HepG2 (cell line): ENCODE data around the gene SMPD2. TPM values are rescaled to one million over a fixed set of nuclear protein-coding genes. Genes with fewer than 3 reads are reported as not detected.
A peak's percentile ranks its signal among the peaks of the same experiment; 100 is the strongest.

ENCODE experiments used
- ATAC-seq: fragments of 200-7000 bp; cut with Tn5 transposase; 3 replicates; pipeline ENCODE4 v1.9.1; 2020; ENCODE audit warnings: mild to moderate bottlenecking, moderate library complexity
- Bru-seq: library from RNA; stranded (reverse); fragments of 400-500 nt; gene quantifications from one replicate; lab custom pipeline; 2021; lab: Mats Ljungman, UMichigan
- BruChase-seq, 2 experiments: library from RNA; stranded (reverse); fragments of 400-500 nt; gene quantifications; one replicate each; lab custom pipeline; 2021; lab: Mats Ljungman, UMichigan
- BruUV-seq: library from RNA; stranded (reverse); fragments of 400-500 nt; replicated peaks from 2 replicates; lab custom pipeline; 2021; lab: Mats Ljungman, UMichigan
- CTCF ChIA-PET: fragments of 300-600 bp; formaldehyde crosslinking; extraction: SDS; loops from one replicate; lab custom pipeline; 2021; ENCODE audit warnings: low total read pairs, inconsistent platforms, low intra/inter-chr PET ratio; lab: Yijun Ruan, JAX
- POLR2A ChIA-PET: fragments of 350-600 bp; sonication (Branson Sonifier 250); formaldehyde crosslinking; loops from one replicate; lab custom pipeline; 2020; ENCODE audit warnings: antibody characterized with exemption, inconsistent platforms; lab: Yijun Ruan, JAX
- DNase-seq: peaks from one replicate; pipeline ENCODE4 v3.0.0-alpha.2; 2015; ENCODE audit warnings: low spot score
- FAIRE-seq: peaks from 3 replicates; lab custom pipeline; 2011; peaks lifted over from hg19 to GRCh38; lab: Jason Lieb, UNC
- H2AFZ ChIP-seq: one replicate; pipeline ENCODE4 v1.6.1; 2011; ENCODE audit warnings: low read length, inconsistent platforms
- H3K27ac ChIP-seq: fragments of 300-600 bp; 3 replicates; pipeline ENCODE4 v1.8.0; 2011; ENCODE audit warnings: mixed run types, mild to moderate bottlenecking, mixed read lengths, low read length, inconsistent platforms; ENCODE audit not compliant: insufficient read depth; ENCODE audit errors: extremely low read length
- H3K27me3 ChIP-seq, 2 experiments: fragments of 200-600 bp in 1 of 2; 2 replicates in 1 of 2; 3 replicates in 1 of 2; pipeline versions ENCODE4 v1.6.0 to v1.8.0; 2011; ENCODE audit warnings: low read length in 2 of 2, mild to moderate bottlenecking in 2 of 2, moderate library complexity in 2 of 2, inconsistent platforms in 1 of 2; ENCODE audit not compliant: insufficient read depth in 2 of 2, control insufficient read depth in 1 of 2
- H3K36me3 ChIP-seq, 2 experiments: fragments of 200-600 bp in 1 of 2; replicated peaks in 1 of 2; 2 replicates in 1 of 2; 3 replicates in 1 of 2; pipeline versions ENCODE4 v1.5.1 to v1.8.0; 2011; ENCODE audit warnings: low read length in 2 of 2, inconsistent platforms in 1 of 2; ENCODE audit not compliant: insufficient read depth in 2 of 2, control insufficient read depth in 1 of 2
- H3K4me1 ChIP-seq: 2 replicates; pipeline ENCODE4 v1.5.1; 2012; ENCODE audit warnings: low read length, inconsistent platforms; ENCODE audit not compliant: insufficient read depth
- H3K4me2 ChIP-seq: 2 replicates; pipeline ENCODE4 v1.6.0; 2011; ENCODE audit warnings: low read depth, low read length, inconsistent platforms
- H3K4me3 ChIP-seq, 3 experiments: fragments of 200-600 bp in 1 of 3; sonication (generic), shearing (Covaris generic) in 1 of 3; replicated peaks in 1 of 3; 2 replicates each; pipeline ENCODE4 v1.5.1; 2011 to 2016; ENCODE audit warnings: low read length in 3 of 3, inconsistent platforms in 2 of 3, low read depth in 2 of 3, mild to moderate bottlenecking in 2 of 3, control low read depth in 1 of 3, mixed read lengths in 1 of 3; ENCODE audit not compliant: insufficient read depth in 1 of 3
- H3K79me2 ChIP-seq: one replicate; pipeline ENCODE4 v1.6.1; 2011; ENCODE audit warnings: low read length, inconsistent platforms; ENCODE audit not compliant: insufficient read depth
- H3K9ac ChIP-seq: 2 replicates; pipeline ENCODE4 v1.6.0; 2011; ENCODE audit warnings: mild to moderate bottlenecking, low read depth, low read length, inconsistent platforms; ENCODE audit not compliant: insufficient read depth
- H3K9me3 ChIP-seq: 2 replicates; pipeline ENCODE4 v1.5.1; 2012; ENCODE audit warnings: mild to moderate bottlenecking, low read length
- H4K20me1 ChIP-seq: 2 replicates; pipeline ENCODE4 v1.6.0; 2011; ENCODE audit warnings: inconsistent platforms, mild to moderate bottlenecking, low read length, moderate library complexity; ENCODE audit not compliant: insufficient read depth
- FOXP4 ChIP-seq: sonication (generic); formaldehyde crosslinking; IDR thresholded peaks from 2 replicates; pipeline ENCODE4 v1.4.0; 2020; ENCODE audit warnings: missing genetic modification reagents
- POLR2AphosphoS5 ChIP-seq: IDR thresholded peaks from 2 replicates; pipeline ENCODE4 v1.6.1; 2012; ENCODE audit warnings: low read depth, low read length
- RNF2 ChIP-seq: fragments of 450-650 bp; conservative IDR thresholded peaks from 2 replicates; pipeline ENCODE4 v1.6.1; 2016; ENCODE audit warnings: low read depth
- ZNF687 ChIP-seq: sonication (generic); formaldehyde crosslinking; IDR thresholded peaks from 2 replicates; pipeline ENCODE4 v1.5.1; 2020; ENCODE audit warnings: mild to moderate bottlenecking, missing genetic modification reagents, moderate library complexity
- ZNF772 ChIP-seq: sonication (generic); formaldehyde crosslinking; IDR thresholded peaks from 2 replicates; pipeline ENCODE4 v1.5.0; 2020; ENCODE audit warnings: mild to moderate bottlenecking, missing genetic modification reagents
- ZXDC ChIP-seq: sonication (generic); formaldehyde crosslinking; IDR thresholded peaks from 2 replicates; pipeline ENCODE4 v1.5.0; 2020; ENCODE audit warnings: mild to moderate bottlenecking, missing genetic modification reagents
- WGBS: methylation state at CpG from one replicate; pipeline ENCODE4 v1.1.6; 2017; ENCODE audit warnings: low lambda C conversion rate; 5-methylcytosine and 5-hydroxymethylcytosine counted together
- in situ Hi-C: cut with HindIII; loops from 2 replicates; pipeline ENCODE4 v1.10.0; 2017; ENCODE audit warnings: low pct_unique_long_range_greater_than_20kb; ENCODE audit not compliant: extremely low pct_ligation_motif_present
- intact Hi-C: fragments of 100-400 bp; cut with micrococcal nuclease; formaldehyde crosslinking; loops from one replicate; pipeline ENCODE4 v1.10.0; 2022; ENCODE audit not compliant: unreplicated experiment
- long read RNA-seq, 2 experiments: library from RNA in 1 of 2; library from polyadenylated mRNA in 1 of 2; stranded (forward) in 1 of 2; unstranded in 1 of 2; transcript quantifications; one replicate each; pipeline ENCODE4 v2.0.0, GENCODE V29; 2019 to 2022
- polyA minus RNA-seq, 3 experiments: library from RNA; depleted of rRNA, polyadenylated mRNA; stranded (reverse); fragments of >200 nt; gene quantifications; 2 replicates each; pipeline ENCODE4 v1.2.3, GENCODE V29; 2011; ENCODE audit warnings: low replicate concordance in 1 of 3
- polyA plus RNA-seq, 8 experiments: library from polyadenylated mRNA; depleted of rRNA in 3 of 8; stranded (reverse) in 7 of 8; unstranded in 1 of 8; fragments of >200 nt; fragmentation: Illumina TruSeq in 4 of 8; extraction: Trizol in 4 of 8; gene quantifications; 2 replicates each; pipeline versions ENCODE4 v1.2.1 to v1.2.3, GENCODE V29; 2011 to 2016; ENCODE audit warnings: low read depth in 4 of 8, missing spikeins in 1 of 8, mixed read lengths in 1 of 8; ENCODE audit not compliant: insufficient read depth in 1 of 8
- total RNA-seq, 5 experiments: library from RNA; depleted of rRNA; stranded (reverse); fragments of >200 nt; fragmentation: Illumina TruSeq; extraction: Trizol; gene quantifications; 2 replicates each; pipeline ENCODE4 v1.2.3, GENCODE V29; 2016; ENCODE audit warnings: low read depth in 1 of 5

Gene SMPD2
- 6.7 and 10.6 TPM in 2 replicates for total RNA-seq (2016; rRNA removed; fragmentation: Illumina TruSeq; extraction: Trizol)
- 4.6 and 5.2 TPM in 2 replicates for total RNA-seq (2016; cell fraction: cytosol; rRNA removed; fragmentation: Illumina TruSeq; extraction: Trizol; ENCODE audit: low read depth)
- 7.4 and 12.3 TPM in 2 replicates for total RNA-seq (2016; cell fraction: insoluble cytoplasmic fraction; rRNA removed; fragmentation: Illumina TruSeq; extraction: Trizol)
- total RNA-seq (2016; cell fraction: membrane; rRNA removed; fragmentation: Illumina TruSeq; extraction: Trizol): 8.5 and 8.7 TPM in 2 replicates
- 12.1 and 13.9 TPM in 2 replicates for total RNA-seq (2016; cell fraction: nucleus; rRNA removed; fragmentation: Illumina TruSeq; extraction: Trizol)
- polyA plus RNA-seq (2011; rRNA removed): 5.9 and 6.9 TPM in 2 replicates
- 5.0 and 5.8 TPM in 2 replicates for polyA plus RNA-seq (2011; cell fraction: cytosol; rRNA removed)
- 15.0 and 17.9 TPM in 2 replicates for polyA plus RNA-seq (2011; cell fraction: nucleus; rRNA removed)
- polyA plus RNA-seq (2012): 2.4 and 4.1 TPM in 2 replicates
- 5.7 and 6.5 TPM in 2 replicates for polyA plus RNA-seq (2016; cell fraction: cytosol; fragmentation: Illumina TruSeq; extraction: Trizol; ENCODE audit: low read depth)
- 7.1 and 7.3 TPM in 2 replicates for polyA plus RNA-seq (2016; cell fraction: insoluble cytoplasmic fraction; fragmentation: Illumina TruSeq; extraction: Trizol; ENCODE audit: low read depth)
- polyA plus RNA-seq (2016; cell fraction: membrane; fragmentation: Illumina TruSeq; extraction: Trizol; ENCODE audit: low read depth): 5.9 and 8.0 TPM in 2 replicates
- 13.1 and 18.5 TPM in 2 replicates for polyA plus RNA-seq (2016; cell fraction: nucleus; fragmentation: Illumina TruSeq; extraction: Trizol; ENCODE audit: insufficient read depth, low read depth)
- 8.7 and 50.0 TPM in 2 replicates for polyA minus RNA-seq (2011; rRNA and poly(A)+ RNA removed; ENCODE audit: low replicate concordance)
- polyA minus RNA-seq (2011; cell fraction: cytosol; rRNA and poly(A)+ RNA removed): 1.8 and 3.3 TPM in 2 replicates
- 15.7 and 21.8 TPM in 2 replicates for polyA minus RNA-seq (2011; cell fraction: nucleus; rRNA and poly(A)+ RNA removed)
- percentile 57 among the genes with signal in this experiment for Bru-seq, nascent RNA
- BruChase-seq, experiment 1, labeled RNA remaining after a 6-hour chase: percentile 53 among the genes with signal in this experiment
- BruChase-seq, experiment 2, labeled RNA remaining after a 2-hour chase: percentile 52 among the genes with signal in this experiment
- long read RNA-seq, experiment 1, transcript SMPD2-201 (10 exons, 1,645 nt): major isoform, 6 of 12 reads
- long read RNA-seq, experiment 1, partial matches to known transcripts: 0 of 12 reads
- long read RNA-seq, experiment 1, other reads (novel, unspliced or antisense): 6 of 12 reads
- long read RNA-seq, experiment 2, partial matches to known transcripts: 0 of 6 reads
- long read RNA-seq, experiment 2, other reads (novel, unspliced or antisense): 3 of 6 reads

- ChIA-PET POLR2A (interaction anchor here (1.0 to 3.8 kb wide), 6 partner anchors 10 to 58 kb away, joined by 3 to 29 read pairs (median 4); partner anchors contain the start of genes CD164 and MICAL1), CTCF (no interaction called here)
- intact Hi-C loops (loop anchor here (1.0 to 2.0 kb wide), 3 partner anchors 15 to 58 kb away; partner anchors contain the start of genes CD164 and MICAL1), in situ Hi-C loops (loop anchor here (5.0 kb wide), 1 partner anchor 58 kb away; the partner anchor contains the start of gene CD164)
- Histone ChIP-seq H3K27me3 (no peaks in the 10 kb centered on the region; a peak in 1 of 5 replicates), H3K27ac (peak within 1 kb of the TSS; percentile 80), H3K4me1 (peaks cover 25% of the 10 kb centered on the region), H3K9ac (peak within 1 kb of the TSS; percentile 96), H2AFZ (peak within 1 kb of the TSS; percentile 84), H3K36me3 (peaks cover 2 to 10% of the 10 kb centered on the region in 2 experiments; a peak in 2 of 5 replicates), H3K9me3 (no peaks in the 10 kb centered on the region), H4K20me1 (no peaks in the 10 kb centered on the region), H3K4me2 (peak within 1 kb of the TSS; percentile 93), H3K4me3 (peak within 1 kb of the TSS; percentile 92 to 100 (median 94)), H3K79me2 (peaks cover 9% of the 10 kb centered on the region)
- peak; percentile 77 for DNase-seq
- BruUV-seq: no TSS peak
- ATAC-seq: peak; percentile 89
- peak; percentile 30 for FAIRE-seq
- 0% methylated on average over 6 of the region's 102 CpGs for WGBS
- TF ChIP-seq ZNF772 (CRISPR knock-in tag) (peak; percentile 67; the same call in 1 of the 2 replicates), RNF2 (peak; percentile 97), ZXDC (peak; percentile 76; the same call in 1 of the 2 replicates), ZNF687 (CRISPR knock-in tag) (peak; percentile 93), POLR2AphosphoS5 (peak; percentile 29; the same call in 1 of the 2 replicates), FOXP4 (CRISPR knock-in tag) (no peak)
Measured at GRCh38 chr6:109440331-109441068, at the start of gene SMPD2, which contains the start of gene PPIL6. TSS of gene SMPD2 (plus strand) at chr6:109440724. CDS start at chr6:109441122, 398 bp downstream. TSS of gene PPIL6 (minus strand) at chr6:109440628. CDS start at chr6:109440590, 38 bp downstream.
